HUES6 (cell line): ENCODE data around the gene APOC3.
A peak's percentile ranks its signal among the peaks of the same experiment; 100 is the strongest.

Experiments used
- H3K27ac ChIP-seq: 2 replicates; pipeline ENCODE4 v1.7.0; 2013; ENCODE audit warnings: low read depth, mild to moderate bottlenecking, low read length, inconsistent platforms
- H3K27me3 ChIP-seq: 2 replicates; pipeline ENCODE4 v1.6.1; 2013; ENCODE audit warnings: low read length; ENCODE audit not compliant: control insufficient read depth, insufficient read depth
- H3K36me3 ChIP-seq: 2 replicates; pipeline ENCODE4 v1.6.1; 2013; ENCODE audit warnings: low read length; ENCODE audit not compliant: control insufficient read depth, insufficient read depth
- H3K4me1 ChIP-seq: 2 replicates; pipeline ENCODE4 v1.6.1; 2013; ENCODE audit warnings: low read length; ENCODE audit not compliant: control insufficient read depth, insufficient read depth
- H3K4me3 ChIP-seq: 2 replicates; pipeline ENCODE4 v1.5.1; 2013; ENCODE audit warnings: low read depth, low read length
- H3K9ac ChIP-seq: one replicate; pipeline ENCODE4 v1.6.1; 2013; ENCODE audit warnings: mild to moderate bottlenecking, low read length
- H3K9me3 ChIP-seq: 2 replicates; pipeline ENCODE4 v1.6.1; 2013; ENCODE audit warnings: low read depth, low read length; ENCODE audit not compliant: control insufficient read depth, insufficient read depth

Gene APOC3

GRCh38 chr11:116829525-116830183 lies at the start of gene APOC3:
Gene APOC3 (plus strand): TSS chr11:116829907. CDS start chr11:116830583, 676 bp downstream.
- H3K27ac ChIP-seq: no peak within 1 kb of the TSS
- peaks cover 16% of the 10 kb centered on the region; the same call in 1 of the 2 replicates for H3K4me1 ChIP-seq
- 0 out of 2 replicates have a peak, but pooled peaks cover 3% of the 10 kb centered on the region for H3K9me3 ChIP-seq
- H3K9ac ChIP-seq: no peak within 1 kb of the TSS
- no peak within 1 kb of the TSS for H3K4me3 ChIP-seq
- H3K36me3 ChIP-seq: no peaks in the 10 kb centered on the region
- peaks cover under 1% of the 10 kb centered on the region; the same call in 1 of the 2 replicates for H3K27me3 ChIP-seq

GRCh38 chr11:116782728-116783127 lies 47.0 kb upstream of the APOC3 start:
- Histone ChIP-seq H3K27me3 (no peaks in the 10 kb centered on the region), H3K27ac (no peak overlapping the region), H3K36me3 (peaks cover 85% of the 10 kb centered on the region), H3K4me1 (0 out of 2 replicates have a peak, but pooled peaks cover 4% of the 10 kb centered on the region), H3K4me3 (no peak overlapping the region), H3K9me3 (no peaks in the 10 kb centered on the region), H3K9ac (no peak overlapping the region)

- Histone ChIP-seq H3K4me1 (peaks cover 8% of the 10 kb centered on the region), H3K9ac (no peak overlapping the region), H3K27ac (no peak overlapping the region), H3K27me3 (peaks cover 28% of the 10 kb centered on the region), H3K9me3 (no peaks in the 10 kb centered on the region), H3K36me3 (peaks cover 52% of the 10 kb centered on the region), H3K4me3 (peak overlapping the region; percentile 95; the same call in 1 of the 2 replicates)
Measured at GRCh38 chr11:116786326-116786725, 43.4 kb upstream of the APOC3 start.

- Histone ChIP-seq H3K27me3 (peaks cover 30% of the 10 kb centered on the region), H3K36me3 (peaks cover 49% of the 10 kb centered on the region), H3K27ac (no peak overlapping the region), H3K9ac (peak overlapping the region; percentile 66), H3K4me3 (peak overlapping the region; percentile 95), H3K4me1 (peaks cover 13% of the 10 kb centered on the region), H3K9me3 (no peaks in the 10 kb centered on the region)
Measured at GRCh38 chr11:116786966-116787365, 42.7 kb upstream of the APOC3 start.

GRCh38 chr11:116787436-116787785 lies 42.3 kb upstream of the APOC3 start:
- Histone ChIP-seq H3K9me3 (no peaks in the 10 kb centered on the region), H3K4me3 (peak overlapping the region; percentile 95), H3K4me1 (peaks cover 13% of the 10 kb centered on the region), H3K27ac (no peak overlapping the region; the same call in 1 of the 2 replicates), H3K36me3 (peaks cover 44% of the 10 kb centered on the region), H3K27me3 (peaks cover 32% of the 10 kb centered on the region), H3K9ac (peak overlapping the region; percentile 66)

GRCh38 chr11:116787786-116788486 lies 41.8 kb upstream of the APOC3 start, which contains the start of gene ZPR1:
Gene ZPR1 (minus strand): TSS chr11:116788023. CDS start chr11:116787990, 33 bp downstream.
- peaks cover 13% of the 10 kb centered on the region for H3K4me1 ChIP-seq
- peaks cover 32% of the 10 kb centered on the region for H3K27me3 ChIP-seq
- peaks cover 39% of the 10 kb centered on the region for H3K36me3 ChIP-seq
- peak within 1 kb of the TSS; percentile 95 for H3K4me3 ChIP-seq
- H3K9me3 ChIP-seq: no peaks in the 10 kb centered on the region
- no peak within 1 kb of the TSS; the same call in 1 of the 2 replicates for H3K27ac ChIP-seq
- H3K9ac ChIP-seq: peak within 1 kb of the TSS; percentile 66

- no peak overlapping the region for H3K27ac ChIP-seq
- peaks cover 32% of the 10 kb centered on the region for H3K27me3 ChIP-seq
- H3K4me3 ChIP-seq: peak overlapping the region; percentile 95
- peaks cover 13% of the 10 kb centered on the region for H3K4me1 ChIP-seq
- H3K9ac ChIP-seq: peak overlapping the region; percentile 66
- H3K9me3 ChIP-seq: no peaks in the 10 kb centered on the region
- peaks cover 33% of the 10 kb centered on the region for H3K36me3 ChIP-seq
Measured at GRCh38 chr11:116788534-116788933, 41.2 kb upstream of the APOC3 start.

- H3K36me3 ChIP-seq: peaks cover 28% of the 10 kb centered on the region
- H3K27me3 ChIP-seq: peaks cover 32% of the 10 kb centered on the region
- peaks cover 13% of the 10 kb centered on the region for H3K4me1 ChIP-seq
- no peak overlapping the region for H3K4me3 ChIP-seq
- H3K9me3 ChIP-seq: no peaks in the 10 kb centered on the region
- no peak overlapping the region for H3K9ac ChIP-seq
- H3K27ac ChIP-seq: no peak overlapping the region
Measured at GRCh38 chr11:116788975-116789374, 40.7 kb upstream of the APOC3 start.

- Histone ChIP-seq H3K9ac (no peak overlapping the region), H3K4me3 (no peak overlapping the region), H3K4me1 (peaks cover 13% of the 10 kb centered on the region), H3K36me3 (peaks cover 14% of the 10 kb centered on the region), H3K27ac (no peak overlapping the region), H3K9me3 (no peaks in the 10 kb centered on the region), H3K27me3 (peaks cover 32% of the 10 kb centered on the region)
Measured at GRCh38 chr11:116790167-116791001, 39.3 kb upstream of the APOC3 start.

- Histone ChIP-seq H3K4me1 (peaks cover 13% of the 10 kb centered on the region), H3K36me3 (peaks cover 6% of the 10 kb centered on the region), H3K4me3 (0 out of 2 replicates have a peak overlapping the region, but pooled peaks have one; percentile 17), H3K27ac (no peak overlapping the region), H3K9ac (no peak overlapping the region), H3K9me3 (no peaks in the 10 kb centered on the region), H3K27me3 (peaks cover 32% of the 10 kb centered on the region)
Measured at GRCh38 chr11:116791002-116791812, 38.5 kb upstream of the APOC3 start.
